Hippocampal formation (tissue), 2 donors: ENCODE results near the gene CACNB4.
"Not testable (repeated sequence)": the region's sequence is repeated elsewhere in the genome, so short reads cannot be mapped to it uniquely, and the experiment has no call there.

Source experiments
- DNase-seq, 2 donors: peaks; one replicate each; lab custom pipeline; 2025; lab: John Stamatoyannopoulos, UW

CACNB4 gene

DNA sequence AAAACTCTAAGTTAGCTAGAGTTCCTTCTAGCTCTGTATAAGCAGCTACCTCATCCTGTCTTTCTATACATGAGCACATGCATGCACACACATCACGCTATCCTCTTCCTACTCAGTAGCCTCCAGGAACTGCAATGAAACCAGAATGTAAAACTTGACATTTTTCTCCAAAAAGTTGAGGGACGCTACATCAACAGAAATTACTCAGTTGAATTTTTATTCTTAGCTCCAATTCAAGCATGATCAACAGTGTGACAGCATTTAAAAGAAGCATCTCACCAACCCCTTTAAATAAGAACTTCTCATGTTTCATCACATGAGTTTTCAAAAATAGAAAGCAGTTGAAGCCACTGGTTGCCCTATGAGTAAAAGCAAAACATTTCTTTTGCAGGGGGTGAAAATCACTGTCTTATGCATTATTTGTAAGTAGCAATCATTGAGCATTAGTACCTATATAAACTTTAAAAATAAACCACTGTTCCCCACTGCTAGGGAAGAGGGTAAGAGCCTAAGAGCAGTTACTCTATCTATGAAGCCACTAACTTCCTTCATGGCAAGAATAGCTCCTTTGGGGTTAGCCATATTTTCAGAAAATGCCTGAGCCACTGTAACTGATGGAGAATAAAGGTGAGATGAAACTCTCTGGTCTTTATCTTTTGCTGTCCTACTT, 192.7 kb downstream of the CACNB4 start:
- no peak for DNase-seq

DNA sequence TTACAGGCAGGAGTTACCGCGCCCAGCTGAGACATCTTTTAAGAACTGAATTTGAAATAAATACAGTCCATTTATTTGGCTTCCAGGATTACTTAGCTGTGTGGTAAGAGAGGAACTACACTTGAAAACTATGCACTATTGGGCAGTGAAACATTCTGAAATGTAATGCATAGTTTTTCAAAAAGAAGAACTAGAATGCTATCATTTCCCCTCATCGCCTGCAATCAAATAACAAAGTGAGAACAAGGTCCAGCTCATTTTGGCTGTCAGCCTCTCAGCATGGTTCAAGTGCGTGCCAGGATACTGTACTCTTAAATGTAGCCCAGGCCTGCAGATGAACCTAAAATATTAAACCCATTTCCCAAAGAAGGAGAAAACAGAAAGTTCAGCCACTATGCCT, 194.0 kb downstream of the CACNB4 start:
- no peak for DNase-seq

DNA sequence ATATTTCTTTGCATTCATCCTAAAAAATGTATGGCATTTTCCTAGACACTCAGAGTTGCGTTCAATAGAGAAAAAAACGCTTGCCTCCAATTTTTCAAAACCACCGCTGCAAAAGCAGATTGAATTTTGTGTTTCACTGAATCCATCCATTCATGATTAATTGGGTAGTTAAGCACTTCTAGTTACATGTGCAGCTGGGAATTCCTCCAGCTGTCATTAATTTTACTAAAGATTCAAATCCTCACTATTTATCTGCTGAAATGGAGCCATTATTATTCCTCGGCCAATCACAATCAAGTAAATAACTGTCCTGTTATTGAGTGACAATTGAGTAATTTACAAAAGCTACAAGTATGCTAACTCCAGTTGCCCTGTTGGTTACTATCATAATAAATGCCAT, 194.8 kb downstream of the CACNB4 start:
- no peak for DNase-seq

DNA sequence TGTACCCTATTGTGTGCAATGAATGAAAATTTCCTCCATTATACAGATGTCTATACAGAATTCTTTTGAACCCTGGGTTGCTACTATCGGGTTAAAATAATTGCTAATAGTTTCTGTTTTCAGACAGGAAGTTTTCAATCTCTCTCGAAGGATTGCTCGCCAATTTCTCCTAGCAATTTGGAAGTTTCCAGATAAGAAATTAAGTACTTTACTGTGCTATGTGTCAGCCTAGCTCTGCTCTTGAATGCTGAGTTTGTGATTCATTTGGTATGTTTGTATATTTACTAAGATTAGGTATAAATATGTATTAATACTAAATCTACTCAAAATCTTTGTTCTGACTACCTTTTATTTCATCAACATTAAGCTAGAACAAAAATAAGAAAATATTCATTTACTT, 196.0 kb downstream of the CACNB4 start:
- no peak for DNase-seq

DNA sequence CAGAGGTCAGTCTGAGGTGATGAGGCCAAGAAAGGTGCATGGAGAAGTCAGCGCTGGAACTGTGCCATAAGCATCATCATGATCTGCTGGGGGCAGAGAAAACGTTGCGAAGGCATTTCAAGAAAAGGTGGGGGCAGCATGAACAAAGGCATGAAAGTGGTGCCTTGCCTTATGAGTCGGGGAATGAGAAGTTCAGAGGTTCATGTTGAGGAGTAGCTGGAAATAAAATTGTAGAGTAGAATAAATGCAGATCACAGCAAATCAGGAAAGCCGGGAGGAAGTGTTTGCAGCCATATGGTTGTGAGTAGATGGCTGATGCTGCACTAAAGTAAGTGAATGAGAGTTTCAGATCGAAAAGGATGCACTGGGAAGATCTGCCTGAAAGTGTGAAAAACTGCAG, 198.5 kb downstream of the CACNB4 start:
- DNase-seq = no peak

DNA sequence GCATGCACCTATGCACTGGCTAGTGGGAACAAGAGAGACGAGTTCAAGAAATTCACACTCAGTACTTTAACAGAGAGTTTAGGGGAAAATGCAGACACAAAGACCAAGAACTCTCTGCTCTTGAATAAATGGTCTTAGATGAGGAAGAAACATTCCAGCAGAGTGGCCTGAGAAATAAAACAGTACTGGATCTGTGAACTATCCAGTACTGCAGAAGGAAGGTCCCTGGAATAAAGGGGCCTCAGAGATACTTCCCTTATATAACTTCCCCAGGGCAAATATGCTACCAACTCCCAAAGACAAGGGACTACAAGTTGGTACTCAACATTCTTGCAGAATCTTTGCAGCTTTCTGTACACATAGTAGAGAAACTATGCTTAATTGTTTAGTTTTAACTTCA, 199.7 kb downstream of the CACNB4 start:
- DNase-seq = no peak

DNA sequence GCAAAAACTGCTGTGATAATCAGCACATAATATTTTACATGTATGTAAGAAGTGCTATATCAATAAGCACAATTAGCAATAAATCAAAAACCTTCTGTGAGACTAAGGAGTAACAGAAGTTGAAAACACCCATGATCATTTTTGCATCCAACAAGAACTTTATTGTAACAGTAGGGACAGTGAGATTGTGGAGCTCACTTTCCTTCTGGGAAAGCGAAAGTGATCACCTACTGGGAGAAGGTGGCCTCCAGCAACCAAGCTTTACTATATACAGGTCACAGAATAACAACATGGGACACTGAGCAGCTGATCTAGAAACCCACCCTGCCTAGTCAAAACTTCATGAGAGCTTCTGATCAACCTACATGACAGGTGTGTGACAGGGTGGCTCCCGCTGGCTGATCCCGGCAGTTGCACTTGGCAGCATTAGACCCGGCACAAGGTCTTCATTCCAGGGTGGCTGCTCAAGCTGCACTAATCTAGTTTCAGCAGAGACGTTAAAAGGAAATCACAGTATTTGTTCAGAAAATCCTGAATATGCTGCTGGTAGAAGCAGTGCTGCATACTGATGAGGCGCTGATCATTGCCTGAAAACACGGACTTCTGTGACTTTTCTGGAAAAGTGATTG, 207.2 kb downstream of the CACNB4 start:
- DNase-seq = no peak

DNA sequence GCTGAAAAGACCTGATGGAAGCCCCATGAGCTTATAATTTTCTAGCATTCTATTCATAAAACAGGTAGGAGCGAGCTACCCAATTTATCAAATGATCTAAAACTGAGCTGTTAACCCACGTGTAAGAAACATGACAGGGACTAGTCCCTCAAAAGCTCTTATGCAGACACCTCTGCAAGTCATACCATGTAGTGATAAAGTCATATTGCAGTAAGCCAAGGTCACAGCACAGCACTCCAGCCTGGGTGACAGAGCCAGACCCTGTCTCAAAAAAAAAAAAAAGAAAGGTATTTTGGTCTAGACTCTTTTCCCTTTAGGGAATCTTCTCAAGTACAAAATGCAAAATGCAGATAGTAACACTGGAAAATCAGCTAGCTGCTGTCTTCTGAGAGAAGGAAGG, 211.7 kb downstream of the CACNB4 start:
- no peak for DNase-seq

DNA sequence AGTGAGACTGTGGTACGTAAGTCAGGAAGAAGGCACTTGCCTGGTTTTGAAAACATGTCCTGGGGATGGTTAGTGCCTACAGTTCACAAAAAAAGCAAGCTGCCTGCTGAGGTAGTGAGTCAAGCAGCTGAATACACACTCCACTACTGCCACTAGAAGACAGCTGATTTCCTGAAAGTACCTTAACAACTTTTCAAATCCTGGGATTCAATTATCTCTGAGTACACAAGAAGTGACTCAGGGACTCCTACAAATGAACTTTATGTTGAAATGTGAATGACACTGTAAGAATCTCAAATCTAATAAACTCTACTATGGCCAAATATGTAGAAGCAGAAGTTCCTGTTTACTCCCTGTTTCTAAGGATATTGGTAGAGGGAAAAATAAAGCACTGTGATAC, 212.6 kb downstream of the CACNB4 start:
- no peak for DNase-seq

DNA sequence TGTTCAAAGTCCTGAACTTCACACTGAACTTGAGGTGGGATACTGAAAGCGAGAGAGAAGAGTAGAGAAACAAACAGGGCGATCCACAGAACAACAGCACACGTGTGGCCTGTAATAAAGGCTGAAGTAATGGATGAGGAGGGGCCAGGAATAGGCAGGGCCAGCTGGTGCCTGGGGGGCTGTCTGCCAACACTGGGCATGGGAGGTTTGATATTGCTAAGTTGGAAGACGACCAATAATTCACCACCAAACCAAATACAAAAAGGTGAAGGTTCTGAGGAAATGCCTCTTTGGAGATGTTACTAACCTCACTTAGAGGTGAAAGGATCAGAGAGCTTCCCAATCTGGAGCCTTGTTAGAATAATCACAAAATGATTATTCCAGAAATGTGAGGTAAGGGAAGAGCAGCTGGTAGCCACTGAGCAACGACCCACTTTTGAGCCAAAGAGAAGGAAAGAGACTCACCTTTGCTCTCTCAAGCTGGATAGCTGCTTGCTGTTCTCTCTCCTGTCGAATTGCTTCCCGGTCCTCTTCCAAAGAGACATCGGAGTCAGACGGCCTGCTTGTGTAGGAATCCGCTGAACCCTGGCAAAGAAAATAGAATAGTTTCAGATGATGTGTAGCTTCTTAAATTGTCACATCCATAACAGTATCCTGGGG, 215.9 kb downstream of the CACNB4 start:
- no peak for DNase-seq

DNA sequence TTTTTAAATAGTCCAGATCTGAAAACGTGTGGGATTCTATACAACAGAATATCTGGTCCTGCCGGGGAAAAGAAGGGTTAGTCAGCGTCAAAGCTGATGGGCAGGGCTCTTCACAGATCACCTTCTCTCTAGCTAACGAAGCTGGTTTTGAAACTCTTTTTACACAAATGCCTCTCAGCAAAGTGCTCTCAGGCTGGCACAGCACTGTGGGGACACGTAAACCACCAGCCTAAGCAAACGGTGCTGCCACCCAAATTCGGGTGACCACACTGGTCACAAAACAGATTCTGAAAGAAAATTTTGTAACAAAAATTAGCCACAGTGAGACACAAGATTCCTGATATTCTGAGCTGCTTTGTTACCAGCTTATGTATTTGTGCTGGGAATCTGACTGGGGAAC, 217.5 kb downstream of the CACNB4 start:
- no peak for DNase-seq

DNA sequence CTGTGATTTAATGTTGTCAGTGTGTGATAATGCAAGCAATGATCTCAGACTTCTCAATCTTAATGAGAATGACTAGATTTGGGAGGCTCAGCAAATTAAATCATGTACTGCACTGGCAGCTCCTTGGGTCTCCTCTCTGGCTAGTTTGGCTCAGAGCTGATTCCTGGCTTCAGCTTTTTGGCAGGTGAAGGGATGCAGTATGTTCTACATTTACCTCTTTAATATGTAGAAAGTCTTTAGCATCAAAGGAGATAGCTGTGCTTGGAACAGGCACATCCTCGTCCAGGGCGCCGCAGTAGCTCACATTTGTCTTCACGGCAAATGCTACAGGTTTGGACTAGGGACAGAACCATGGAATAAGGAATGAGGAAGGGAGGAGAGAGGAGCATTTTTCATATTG, 218.3 kb downstream of the CACNB4 start:
- no peak for DNase-seq

DNA sequence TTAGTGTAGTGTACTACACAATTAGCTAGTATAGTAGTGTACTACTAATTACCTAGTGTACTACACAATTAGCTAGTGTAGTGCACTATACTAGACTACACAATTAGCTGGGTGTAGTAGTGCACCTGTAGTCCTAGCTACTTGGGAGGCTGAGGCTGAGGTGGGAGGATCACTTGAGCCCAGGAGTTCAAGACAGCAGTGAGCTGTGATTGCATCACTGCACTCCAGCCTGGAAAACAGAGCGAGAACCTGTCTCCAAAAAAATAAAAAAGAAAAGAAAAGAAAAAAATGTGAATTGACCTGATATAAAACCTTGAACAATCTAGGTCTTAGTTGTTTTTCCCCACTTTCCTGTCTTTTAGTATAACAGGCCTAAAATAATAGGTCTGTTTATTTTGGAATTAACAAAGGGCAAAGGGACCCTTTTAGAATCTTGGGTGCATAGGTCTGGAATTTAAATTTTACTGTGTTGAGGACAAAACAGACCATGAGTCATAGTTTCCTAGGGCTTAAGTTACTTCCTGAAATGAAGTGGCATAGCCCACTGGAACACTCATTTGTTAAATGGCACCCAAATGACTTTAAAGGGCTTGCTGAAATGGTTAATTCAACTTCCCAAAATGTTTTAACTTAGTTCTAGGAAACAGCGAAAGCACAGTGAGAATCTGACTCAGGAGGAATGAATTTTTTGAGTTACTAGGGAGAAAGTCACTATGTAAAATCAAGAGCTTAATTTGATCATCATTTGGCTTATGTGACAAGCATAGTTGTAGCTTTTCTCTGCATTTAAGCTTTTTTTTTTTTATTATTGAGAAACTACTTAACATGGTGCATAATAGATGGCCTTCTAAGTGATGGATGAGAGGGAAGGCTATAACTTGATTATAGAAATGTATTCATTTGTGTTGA, 219.9 kb downstream of the CACNB4 start:
- DNase-seq = no peak

DNA sequence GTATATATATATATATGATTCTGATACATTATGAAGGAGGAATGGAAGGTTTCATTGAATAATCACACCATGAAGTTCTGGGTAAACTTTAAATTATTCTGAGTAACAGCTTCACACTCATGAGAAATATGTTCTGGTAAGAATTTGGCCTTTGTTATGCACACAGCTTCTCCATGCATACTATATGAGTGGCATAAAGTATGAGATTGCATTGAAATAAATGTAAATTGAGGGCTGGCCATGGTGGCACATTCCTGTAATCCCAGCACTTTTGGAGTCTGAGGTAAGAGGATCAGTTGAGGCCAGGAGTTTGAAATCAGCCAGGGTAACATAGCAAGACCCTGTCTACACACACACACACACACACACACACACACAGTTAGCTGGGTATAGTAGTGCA, 220.6 kb downstream of the CACNB4 start:
- DNase-seq = no peak

DNA sequence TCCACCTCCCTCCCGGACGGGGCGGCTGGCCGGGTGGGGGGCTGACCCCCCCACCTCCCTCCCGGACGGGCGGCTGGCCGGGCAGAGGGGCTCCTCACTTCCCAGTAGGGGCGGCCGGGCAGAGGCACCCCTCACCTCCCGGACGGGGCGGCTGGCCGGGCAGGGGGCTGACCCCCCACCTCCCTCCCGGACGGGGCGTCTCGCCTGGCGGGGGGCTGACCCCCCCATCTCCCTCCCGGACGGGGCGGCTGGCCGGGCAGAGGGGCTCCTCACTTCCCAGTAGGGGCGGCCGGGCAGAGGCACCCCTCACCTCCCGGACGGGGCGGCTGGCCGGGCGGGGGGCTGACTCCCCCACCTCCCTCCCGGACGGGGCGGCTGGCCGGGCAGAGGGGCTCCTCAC, 223.2 kb downstream of the CACNB4 start:
- not testable (repeated sequence) for DNase-seq

DNA sequence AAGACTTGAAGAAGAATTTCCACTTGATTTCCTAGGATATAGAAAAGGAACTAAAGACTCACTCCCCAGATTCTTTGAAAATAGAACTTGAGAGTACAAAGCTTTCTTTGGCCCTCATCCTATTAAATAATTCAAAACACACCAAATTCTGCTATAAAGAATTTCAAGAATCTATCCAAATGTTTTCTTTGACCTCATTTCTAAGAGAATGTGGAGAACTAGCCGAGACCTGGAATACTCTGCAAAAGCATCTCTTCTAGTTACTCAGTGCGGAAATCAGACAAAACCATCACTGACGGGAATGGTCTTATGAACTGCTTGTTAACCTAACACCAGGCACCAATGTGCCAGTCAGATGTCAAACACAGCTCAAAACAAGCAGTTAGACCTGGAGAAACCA, 226.4 kb downstream of the CACNB4 start:
- DNase-seq = no peak

DNA sequence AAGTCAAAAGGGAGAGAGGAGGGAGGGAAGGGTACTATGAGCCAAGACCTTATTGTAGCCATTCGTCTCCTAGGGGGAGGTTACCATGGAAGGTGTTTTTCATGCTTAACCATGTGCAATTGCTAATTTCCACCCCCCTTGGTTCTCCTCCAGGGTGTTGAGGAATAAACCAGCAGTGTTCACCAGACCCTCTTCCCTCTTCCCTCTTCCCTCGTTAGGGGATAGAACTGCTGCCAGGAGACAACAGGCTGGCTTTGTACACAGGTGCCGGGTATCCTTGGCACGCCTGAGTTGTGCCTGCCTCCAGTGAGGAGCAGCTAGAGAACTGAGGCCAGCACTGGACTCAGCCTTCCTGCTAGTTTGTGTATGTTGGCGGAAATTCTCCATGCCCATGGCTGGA, 229.6 kb downstream of the CACNB4 start:
- peak; percentile 18 to 46 for DNase-seq

DNA sequence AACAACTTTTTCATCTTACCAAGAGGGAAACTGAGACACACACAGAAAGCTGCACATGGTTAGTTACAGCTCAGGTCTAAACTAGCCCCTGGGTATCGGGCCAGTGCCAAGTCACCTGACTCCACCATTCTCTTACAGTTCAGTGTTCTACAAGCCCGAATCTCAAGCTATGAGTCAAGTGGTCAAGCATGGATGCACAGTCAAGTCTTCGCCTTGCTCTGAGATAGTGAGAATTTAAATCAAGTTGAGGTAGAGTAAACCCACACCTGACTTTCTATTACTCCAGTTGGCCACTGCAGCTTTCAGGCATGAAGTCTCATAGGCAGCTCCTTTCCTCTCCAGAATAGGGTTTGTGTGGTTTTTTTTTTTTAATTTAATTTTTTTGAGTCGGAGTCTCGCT, 236.1 kb downstream of the CACNB4 start:
- DNase-seq = no peak

DNA sequence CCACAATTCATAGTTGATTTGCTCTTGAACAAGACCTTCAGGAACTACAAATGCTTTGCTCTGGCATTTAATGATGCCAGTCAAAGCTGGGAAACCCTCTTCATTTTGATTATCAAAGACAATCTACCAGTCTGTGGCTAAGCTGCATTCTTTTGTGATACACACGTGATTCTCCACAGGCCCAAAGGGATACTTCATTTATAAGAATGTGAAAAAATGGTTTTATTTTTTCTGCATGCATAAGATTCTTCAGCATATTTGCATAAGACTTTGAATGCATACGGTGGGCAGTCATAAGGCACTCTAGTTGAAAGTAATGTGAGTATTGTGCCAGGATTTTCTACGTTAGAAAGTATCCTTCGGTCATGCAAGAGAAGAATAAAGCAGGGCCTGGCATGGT, 237.7 kb downstream of the CACNB4 start:
- no peak for DNase-seq

DNA sequence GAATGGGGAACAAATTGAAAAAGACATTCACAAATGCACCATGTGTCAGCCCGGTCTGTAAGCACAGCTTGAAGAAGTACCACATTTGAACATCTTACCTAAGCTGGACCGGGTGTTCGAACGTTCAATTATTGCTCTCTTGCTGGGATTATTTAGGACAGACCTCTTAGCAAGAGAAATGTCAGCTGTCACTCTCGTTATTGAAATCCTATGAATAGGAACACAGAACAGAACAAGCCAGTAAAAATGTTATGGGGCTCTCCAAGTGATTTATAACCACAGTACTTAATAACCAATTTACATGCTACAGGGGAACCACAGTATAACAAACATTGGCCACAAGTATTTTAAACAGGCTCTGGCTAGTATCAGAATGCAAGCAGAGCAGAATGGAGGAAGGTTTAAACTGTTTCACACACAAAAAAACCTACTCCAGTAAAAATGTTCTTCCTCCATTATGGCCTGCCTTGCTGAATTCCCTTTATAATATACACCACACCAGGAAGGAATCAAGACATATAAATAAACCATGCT, 238.2 kb downstream of the CACNB4 start:
- no peak for DNase-seq

DNA sequence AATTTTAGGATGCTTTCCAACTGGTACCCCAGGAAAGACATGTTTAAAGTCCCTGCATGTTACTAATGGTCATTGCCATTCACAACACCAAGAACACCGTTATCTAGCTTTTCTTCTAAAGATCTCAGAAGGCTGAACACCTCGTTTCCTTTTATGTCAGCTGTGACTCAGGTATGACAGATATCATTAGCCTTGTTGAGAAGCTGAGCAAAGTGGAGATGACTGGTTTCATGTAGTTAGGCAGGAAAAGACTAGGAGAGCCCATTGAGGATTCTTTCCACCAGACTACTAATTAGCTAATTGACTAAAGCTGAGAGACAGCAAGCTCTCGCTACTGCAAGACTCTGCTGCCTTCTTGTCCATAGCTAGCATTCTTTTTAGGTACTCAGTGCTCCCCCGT, 238.6 kb downstream of the CACNB4 start:
- no peak for DNase-seq

DNA sequence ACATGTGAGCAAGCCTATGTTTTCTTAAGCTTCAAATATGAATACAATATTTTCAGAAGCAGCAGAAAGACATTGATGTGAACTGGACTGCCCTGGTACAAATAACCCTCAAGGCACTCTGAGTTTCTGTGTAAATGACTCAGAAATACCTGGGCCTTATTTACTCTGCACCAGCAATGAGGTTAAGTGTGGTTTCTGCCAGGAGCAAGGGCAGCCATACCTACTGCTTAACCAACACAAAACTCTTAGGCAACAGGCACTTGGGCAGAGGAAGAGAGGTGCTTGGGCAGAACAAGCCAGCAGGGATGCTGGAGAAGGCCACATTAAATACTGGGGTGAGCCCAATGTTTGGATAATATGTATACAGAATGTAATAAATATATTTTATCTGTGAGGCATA, 241.2 kb downstream of the CACNB4 start:
- no peak for DNase-seq
